Measurements from ENCODE around the gene RACK1. TPM values are rescaled to one million over a fixed set of nuclear protein-coding genes. Genes with fewer than 3 reads are reported as not detected.
"Not testable (repeated sequence)": the region's sequence is repeated elsewhere in the genome, so short reads cannot be mapped to it uniquely, and the experiment has no call there.

RACK1 gene
- total RNA-seq, 1 donor: 5,375 TPM

- Histone ChIP-seq H3K4me3 (ENCODE audit: low read length) (peak overlapping the region; percentile 33), H3K9me3 (ENCODE audit: low read depth, low read length) (no peaks in the 10 kb centered on the region)
Observed at GRCh38 chr5:181215997-181216989, 27.4 kb downstream of the RACK1 start.

DNA sequence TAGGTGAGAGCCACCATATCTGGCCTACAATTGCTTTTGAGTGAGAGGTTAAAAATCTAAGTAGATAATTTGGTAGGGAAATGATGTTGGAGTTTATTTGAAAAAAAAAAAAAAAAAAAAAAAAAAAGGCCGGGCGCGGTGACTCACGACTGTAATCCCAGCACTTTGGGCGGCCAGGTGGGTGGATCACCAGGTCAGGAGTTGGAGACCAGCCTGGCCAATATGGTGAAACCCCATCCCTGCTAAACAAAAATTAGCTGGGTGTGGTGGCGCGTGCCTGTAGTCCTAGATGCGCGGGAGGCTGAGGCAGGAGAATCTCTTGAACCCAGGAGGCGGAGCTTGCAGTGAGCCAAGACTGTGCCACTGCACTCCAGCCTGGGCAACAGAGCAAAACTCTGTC lies 29.5 kb downstream of the RACK1 start:
- H3K4me3 ChIP-seq (ENCODE audit: low read length): not testable (repeated sequence)
- peaks cover 31% of the 10 kb centered on the region for H3K4me1 ChIP-seq (ENCODE audit: insufficient read depth, low read length)

More at GRCh38 chr5:181215997-181216989, 27.4 kb downstream of the RACK1 start:
- Histone ChIP-seq H3K4me1 (ENCODE audit: insufficient read depth, low read length) (peaks cover 34% of the 10 kb centered on the region), H3K27me3 (ENCODE audit: insufficient read depth, low read length) (peaks cover 3% of the 10 kb centered on the region)

GRCh38 chr5:181212934-181213333 lies 30.8 kb downstream of the RACK1 start:
- H3K4me1 ChIP-seq (ENCODE audit: insufficient read depth, low read length): peaks cover 22% of the 10 kb centered on the region
- H3K9me3 ChIP-seq (ENCODE audit: low read depth, low read length): no peaks in the 10 kb centered on the region
- no peak overlapping the region for H3K4me3 ChIP-seq (ENCODE audit: low read length)
- peaks cover 6% of the 10 kb centered on the region for H3K27me3 ChIP-seq (ENCODE audit: insufficient read depth, low read length)

More for the DNA sequence above, 29.5 kb downstream of the RACK1 start:
- not testable (repeated sequence) for H3K27me3 ChIP-seq (ENCODE audit: insufficient read depth, low read length); H3K9me3 ChIP-seq (ENCODE audit: low read depth, low read length)

GRCh38 chr5:181212080-181212479 lies 31.6 kb downstream of the RACK1 start:
- H3K9me3 ChIP-seq (ENCODE audit: low read depth, low read length): no peaks in the 10 kb centered on the region
- peaks cover 7% of the 10 kb centered on the region for H3K27me3 ChIP-seq (ENCODE audit: insufficient read depth, low read length)
- no peak overlapping the region for H3K4me3 ChIP-seq (ENCODE audit: low read length)
- H3K4me1 ChIP-seq (ENCODE audit: insufficient read depth, low read length): peaks cover 18% of the 10 kb centered on the region

- peaks cover 7% of the 10 kb centered on the region for H3K27me3 ChIP-seq (ENCODE audit: insufficient read depth, low read length)
Observed at GRCh38 chr5:181211208-181211607, 32.5 kb downstream of the RACK1 start.

DNA sequence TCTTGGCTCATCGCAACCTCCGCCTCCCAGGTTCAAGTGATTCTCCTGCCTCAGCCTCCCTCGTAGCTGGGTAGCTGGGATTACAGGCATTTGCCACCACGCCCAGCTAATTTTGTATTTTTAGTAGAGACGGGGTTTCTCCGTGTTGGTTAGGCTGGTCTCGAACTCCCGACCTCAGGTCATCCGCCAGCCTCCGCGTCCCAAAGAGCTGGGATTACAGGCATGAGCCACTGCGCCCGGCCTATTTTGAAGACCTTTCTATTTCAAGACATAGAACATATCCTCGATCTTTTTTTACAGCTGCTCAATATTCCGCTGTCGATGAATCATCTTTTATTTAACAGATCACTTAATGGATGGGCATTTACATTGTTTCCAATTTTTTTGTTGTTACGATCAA lies 33.0 kb downstream of the RACK1 start:
- Histone ChIP-seq H3K4me1 (ENCODE audit: insufficient read depth, low read length) (peaks cover 16% of the 10 kb centered on the region), H3K27me3 (ENCODE audit: insufficient read depth, low read length) (peaks cover 12% of the 10 kb centered on the region)
- H3K4me3 ChIP-seq (ENCODE audit: low read length); H3K9me3 ChIP-seq (ENCODE audit: low read depth, low read length): not testable (repeated sequence)

More at GRCh38 chr5:181211208-181211607, 32.5 kb downstream of the RACK1 start:
- H3K4me3 ChIP-seq (ENCODE audit: low read length): no peak overlapping the region
- no peaks in the 10 kb centered on the region for H3K9me3 ChIP-seq (ENCODE audit: low read depth, low read length)
- H3K4me1 ChIP-seq (ENCODE audit: insufficient read depth, low read length): peaks cover 16% of the 10 kb centered on the region

GRCh38 chr5:181210148-181210547 lies 33.6 kb downstream of the RACK1 start:
- H3K9me3 ChIP-seq (ENCODE audit: low read depth, low read length); H3K4me3 ChIP-seq (ENCODE audit: low read length): not testable (repeated sequence)
- Histone ChIP-seq H3K27me3 (ENCODE audit: insufficient read depth, low read length) (peaks cover 13% of the 10 kb centered on the region), H3K4me1 (ENCODE audit: insufficient read depth, low read length) (peaks cover 22% of the 10 kb centered on the region)

DNA sequence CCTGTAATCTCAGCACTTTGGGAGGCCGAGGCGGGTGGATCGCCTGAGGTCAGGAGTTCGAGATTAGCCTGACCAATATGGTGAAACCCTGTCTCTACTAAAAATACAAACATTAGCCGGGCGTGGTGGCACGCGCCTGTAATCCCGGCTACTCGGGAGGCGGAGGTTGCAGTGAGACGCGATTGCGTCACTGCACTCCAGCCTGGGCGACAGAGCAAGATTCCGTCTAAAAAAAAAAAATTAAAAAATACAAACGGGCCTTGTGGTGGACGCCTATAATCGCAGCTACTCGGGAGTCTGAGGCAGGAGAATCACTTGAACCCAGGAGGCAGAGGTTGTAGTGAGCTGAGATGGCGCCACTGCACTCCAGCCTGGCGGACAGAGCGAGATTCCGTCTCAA lies 34.7 kb downstream of the RACK1 start:
- Histone ChIP-seq H3K27me3 (ENCODE audit: insufficient read depth, low read length) (peaks cover 13% of the 10 kb centered on the region), H3K4me1 (ENCODE audit: insufficient read depth, low read length) (peaks cover 33% of the 10 kb centered on the region)
- H3K4me3 ChIP-seq (ENCODE audit: low read length); H3K9me3 ChIP-seq (ENCODE audit: low read depth, low read length): not testable (repeated sequence)

- peaks cover 44% of the 10 kb centered on the region for H3K4me1 ChIP-seq (ENCODE audit: insufficient read depth, low read length)
- H3K9me3 ChIP-seq (ENCODE audit: low read depth, low read length): no peaks in the 10 kb centered on the region
- peaks cover 18% of the 10 kb centered on the region for H3K27me3 ChIP-seq (ENCODE audit: insufficient read depth, low read length)
- H3K4me3 ChIP-seq (ENCODE audit: low read length): peak overlapping the region; percentile 37
Observed at GRCh38 chr5:181207960-181208253, 35.8 kb downstream of the RACK1 start.

DNA sequence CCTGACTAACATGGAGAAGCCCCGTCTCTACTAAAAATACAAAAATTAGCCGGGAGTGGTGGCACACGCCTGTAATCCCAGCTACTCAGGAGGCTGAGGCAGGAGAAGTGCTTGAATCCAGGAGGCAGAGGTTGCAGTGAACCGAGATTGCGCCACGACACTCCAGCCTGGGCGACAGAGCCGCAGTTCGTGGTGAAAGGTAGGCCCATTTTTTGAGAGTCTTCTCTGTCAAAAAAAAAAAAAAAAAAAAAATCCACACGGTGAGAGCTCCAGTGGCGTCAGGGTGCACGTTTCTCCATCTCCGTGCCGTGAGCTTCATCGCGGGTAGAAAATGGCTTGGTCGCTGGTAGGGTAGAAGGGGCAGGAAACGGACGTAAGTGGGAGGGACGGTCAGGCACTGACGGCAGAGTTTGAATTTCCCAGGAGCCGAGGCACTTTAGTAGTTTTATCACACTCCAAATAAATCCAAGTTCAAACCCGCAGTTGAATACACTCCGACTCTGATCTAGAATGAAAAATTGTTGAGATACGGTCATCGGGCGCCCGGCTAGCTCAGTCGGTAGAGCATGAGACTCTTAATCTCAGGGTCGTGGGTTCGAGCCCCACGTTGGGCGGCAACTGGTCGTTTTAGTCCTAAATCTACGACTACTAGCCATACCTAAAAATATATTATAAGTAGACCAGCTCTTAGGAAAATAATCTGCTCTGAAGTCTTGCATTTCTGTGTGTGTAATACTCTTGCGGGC lies 36.3 kb downstream of the RACK1 start:
- Histone ChIP-seq H3K4me1 (ENCODE audit: insufficient read depth, low read length) (peaks cover 46% of the 10 kb centered on the region), H3K4me3 (ENCODE audit: low read length) (peak overlapping the region; percentile 37), H3K9me3 (ENCODE audit: low read depth, low read length) (no peaks in the 10 kb centered on the region), H3K27me3 (ENCODE audit: insufficient read depth, low read length) (peaks cover 18% of the 10 kb centered on the region)

- Histone ChIP-seq H3K27me3 (ENCODE audit: insufficient read depth, low read length) (peaks cover 18% of the 10 kb centered on the region), H3K4me1 (ENCODE audit: insufficient read depth, low read length) (peaks cover 50% of the 10 kb centered on the region), H3K9me3 (ENCODE audit: low read depth, low read length) (no peaks in the 10 kb centered on the region), H3K4me3 (ENCODE audit: low read length) (peak overlapping the region; percentile 37)
Observed at GRCh38 chr5:181205761-181206649, 37.7 kb downstream of the RACK1 start.

- Histone ChIP-seq H3K27me3 (ENCODE audit: insufficient read depth, low read length) (peaks cover 18% of the 10 kb centered on the region), H3K4me3 (ENCODE audit: low read length) (peak within 1 kb of the TSS; percentile 37), H3K9me3 (ENCODE audit: low read depth, low read length) (no peaks in the 10 kb centered on the region), H3K4me1 (ENCODE audit: insufficient read depth, low read length) (peaks cover 60% of the 10 kb centered on the region)
Observed at GRCh38 chr5:181204826-181205760, 38.6 kb downstream of the RACK1 start, which contains the start of gene TRIM7. TSS of gene TRIM7 (minus strand) at chr5:181205196. CDS start at chr5:181205110, 86 bp downstream.

GRCh38 chr5:181204113-181204825 lies 39.4 kb downstream of the RACK1 start:
- Histone ChIP-seq H3K4me3 (ENCODE audit: low read length) (peak overlapping the region; percentile 37), H3K4me1 (ENCODE audit: insufficient read depth, low read length) (peaks cover 60% of the 10 kb centered on the region)

More at GRCh38 chr5:181204113-181204825, 39.4 kb downstream of the RACK1 start:
- Histone ChIP-seq H3K27me3 (ENCODE audit: insufficient read depth, low read length) (peaks cover 18% of the 10 kb centered on the region), H3K9me3 (ENCODE audit: low read depth, low read length) (no peaks in the 10 kb centered on the region)
